ENCODE data around the gene RAB12.
"Not testable (repeated sequence)": the region's sequence is repeated elsewhere in the genome, so short reads cannot be mapped to it uniquely, and the experiment has no call there.

Gene RAB12

DNA sequence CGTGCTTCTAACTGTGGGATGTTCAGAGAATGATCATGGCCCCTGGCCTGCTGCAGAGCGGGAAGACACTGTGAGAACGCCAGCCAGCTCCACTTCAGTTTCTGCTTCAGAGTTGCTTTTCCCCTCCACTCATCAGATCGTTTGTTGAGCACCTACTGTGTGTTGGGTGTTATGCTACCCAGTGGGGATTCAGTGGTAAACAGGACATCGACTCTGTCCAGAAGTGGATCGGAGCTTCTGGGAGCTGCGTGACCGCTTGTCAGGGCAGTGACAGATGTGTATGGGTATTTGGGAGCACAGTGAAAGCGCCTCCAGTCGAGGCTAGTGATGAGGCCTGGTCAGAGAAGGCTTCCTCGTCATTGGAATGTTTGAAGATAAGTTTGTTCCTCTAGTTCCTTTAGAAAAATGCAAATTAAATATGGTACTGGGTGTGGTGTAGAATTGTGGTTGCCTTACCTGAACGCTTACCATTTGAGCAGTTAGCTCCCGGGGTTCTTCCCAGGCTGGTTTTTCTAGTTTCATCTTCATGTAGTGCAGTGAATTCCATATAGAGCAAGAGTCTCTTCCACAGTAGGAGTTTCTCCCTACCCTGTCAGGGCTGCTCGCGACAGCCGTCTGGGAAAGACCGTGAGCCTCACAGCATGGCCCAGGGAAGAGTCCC is 2.8 kb downstream of the RAB12 start:
- no peak for DNase-seq (ENCODE audit: low read depth)

- DNase-seq (ENCODE audit: low read depth), result no peak
Observed at GRCh38 chr18:8614875-8615274, 5.6 kb downstream of the RAB12 start.

GRCh38 chr18:8615397-8616027 is 6.3 kb downstream of the RAB12 start:
- DNase-seq (ENCODE audit: low read depth), result no peak

DNA sequence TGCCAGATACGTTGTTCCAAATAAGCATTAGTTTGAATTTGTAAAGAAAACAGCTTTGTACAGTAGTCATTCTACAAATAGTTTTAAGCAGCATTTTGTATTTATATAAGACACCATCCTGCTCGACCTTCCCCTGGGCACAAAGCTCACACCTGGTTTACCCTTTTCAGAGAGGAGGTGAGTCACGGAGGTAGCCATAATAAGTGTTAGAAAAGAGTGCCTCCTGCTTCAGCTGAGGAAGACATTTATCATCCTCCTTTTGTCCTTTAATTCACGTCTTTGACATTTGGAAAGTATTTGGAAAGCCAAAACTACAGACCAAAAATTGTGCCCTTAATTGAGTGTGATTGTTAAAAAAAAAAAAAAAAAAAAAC is 6.8 kb downstream of the RAB12 start:
- no peak for DNase-seq (ENCODE audit: low read depth)

- no peak for DNase-seq (ENCODE audit: low read depth)
Observed at GRCh38 chr18:8617907-8618306, 8.7 kb downstream of the RAB12 start.

DNA sequence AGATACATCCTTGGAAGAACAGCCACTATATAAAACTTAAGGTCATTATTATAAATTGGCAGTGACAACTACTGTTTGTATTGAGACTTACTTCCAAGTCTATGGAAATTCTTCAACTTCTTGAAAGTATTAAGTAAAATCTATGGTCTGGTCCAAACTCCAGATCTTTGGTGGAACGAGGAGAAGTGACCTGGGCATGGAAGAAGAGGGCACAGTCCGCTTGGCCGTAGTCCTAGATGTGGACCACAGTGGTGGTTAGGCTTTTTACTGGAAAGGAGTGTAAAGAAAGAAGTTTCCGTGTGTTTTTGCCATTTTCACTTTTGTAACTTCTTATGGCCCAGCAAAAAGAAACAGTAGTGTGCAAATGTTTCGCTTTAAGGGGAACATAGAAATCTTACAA is 9.8 kb downstream of the RAB12 start:
- no peak for DNase-seq (ENCODE audit: low read depth)

GRCh38 chr18:8619835-8620577 is 10.8 kb downstream of the RAB12 start:
- no peak for DNase-seq (ENCODE audit: low read depth)

- DNase-seq (ENCODE audit: low read depth), result no peak
Observed at GRCh38 chr18:8620845-8621244, 11.6 kb downstream of the RAB12 start.

DNA sequence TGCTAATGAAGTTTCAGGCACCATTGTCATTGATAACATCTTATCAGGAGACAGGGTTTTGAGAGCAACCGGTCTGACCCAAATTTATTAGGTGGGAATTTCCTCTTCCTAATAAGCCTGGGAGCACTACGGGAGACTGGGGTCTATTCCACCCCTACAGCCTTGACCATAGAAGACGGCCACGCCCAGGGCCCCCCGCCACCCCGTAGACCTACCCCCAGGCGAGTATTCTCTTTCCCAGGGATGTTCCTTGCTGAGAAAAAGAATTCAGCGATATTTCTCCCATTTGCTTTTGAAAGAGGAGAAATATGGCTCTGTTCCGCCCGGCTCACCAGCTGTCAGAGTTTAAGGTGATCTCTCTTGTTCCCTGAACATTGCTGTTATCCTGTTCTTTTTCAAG is 13.4 kb downstream of the RAB12 start:
- DNase-seq (ENCODE audit: low read depth), result not testable (repeated sequence)

DNA sequence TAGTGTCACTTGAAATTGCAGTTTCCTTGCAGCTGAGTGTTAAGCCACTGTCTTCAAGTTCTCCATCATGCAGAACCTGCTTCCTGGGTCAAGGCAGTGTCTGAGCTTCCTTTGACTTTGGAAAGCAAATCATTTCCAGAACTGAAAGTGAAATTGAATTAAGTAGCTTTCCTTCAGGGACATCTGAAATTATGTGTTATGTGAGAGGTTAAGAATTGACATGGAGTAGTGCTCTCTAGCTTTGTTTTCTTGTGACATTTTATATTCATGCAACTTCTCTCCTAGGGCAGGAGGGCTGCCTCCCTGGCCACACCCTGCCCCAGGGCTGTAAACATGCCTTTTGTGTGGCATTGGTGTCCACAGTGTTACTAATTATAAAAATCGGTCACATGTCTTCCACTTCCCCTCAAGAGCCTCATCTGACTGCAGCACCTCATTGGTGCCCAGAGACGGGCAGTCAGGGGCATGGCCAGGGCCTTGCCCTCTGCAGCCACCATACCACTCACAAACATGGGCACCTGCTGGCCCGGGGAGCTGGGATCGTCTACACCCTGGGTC is 14.4 kb downstream of the RAB12 start:
- no peak for DNase-seq (ENCODE audit: low read depth)

- no peak for DNase-seq (ENCODE audit: low read depth)
Observed at GRCh38 chr18:8625461-8626092, 16.3 kb downstream of the RAB12 start.

DNA sequence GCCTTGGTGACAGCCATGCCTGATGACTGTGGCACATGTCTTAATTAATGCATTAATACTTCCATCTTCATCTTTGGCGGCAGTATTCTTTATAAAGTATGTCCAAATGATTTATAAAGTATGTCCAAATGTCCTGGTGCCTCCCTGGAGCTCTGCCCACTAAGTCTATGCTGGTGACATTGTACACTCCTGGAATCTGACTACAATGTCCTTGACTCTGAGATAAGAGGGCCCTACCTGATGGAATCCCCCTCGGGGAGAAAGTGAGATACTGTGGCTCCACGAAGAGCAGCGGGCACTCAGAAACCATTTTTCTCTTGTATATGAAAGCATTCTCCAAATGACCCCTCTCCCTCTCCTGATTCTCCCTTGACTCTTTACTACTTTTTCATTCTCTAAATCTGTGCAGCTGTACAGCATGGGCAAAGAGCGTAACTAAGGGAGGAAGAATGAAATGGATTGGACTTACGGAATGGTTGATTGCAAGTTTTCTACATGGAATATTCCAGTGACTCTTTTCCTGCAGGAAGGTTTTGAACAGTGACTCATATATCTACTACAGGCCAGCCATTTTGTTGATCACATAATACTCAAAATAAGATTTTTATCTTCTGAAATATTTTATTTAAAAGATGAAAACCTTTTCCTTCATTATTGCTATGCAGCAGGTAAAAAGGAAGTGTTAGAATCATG is 17.3 kb downstream of the RAB12 start:
- no peak for DNase-seq (ENCODE audit: low read depth)

GRCh38 chr18:8627107-8627472 is 17.9 kb downstream of the RAB12 start:
- no peak for DNase-seq (ENCODE audit: low read depth)

GRCh38 chr18:8627540-8627939 is 18.3 kb downstream of the RAB12 start:
- no peak for DNase-seq (ENCODE audit: low read depth)

DNA sequence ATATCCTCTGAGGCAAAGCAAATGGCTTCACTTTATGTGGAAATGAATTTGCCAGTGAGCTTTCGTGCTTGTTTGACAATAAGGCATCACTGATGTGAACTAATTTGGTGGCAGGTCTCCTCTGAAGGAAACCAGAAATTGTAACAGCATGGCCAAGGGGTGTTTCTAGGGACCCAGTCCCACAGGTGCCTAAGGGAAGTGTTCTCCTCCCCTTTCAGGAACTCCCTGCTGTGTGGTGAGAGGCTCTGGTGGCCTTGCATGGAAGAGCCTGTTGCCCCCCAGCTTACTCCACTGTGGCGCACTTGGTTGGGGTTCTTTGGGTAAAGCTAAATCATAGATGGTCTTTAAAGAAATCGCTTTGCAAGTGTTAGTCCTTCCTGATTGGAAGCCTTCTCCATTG is 20.4 kb downstream of the RAB12 start:
- no peak for DNase-seq (ENCODE audit: low read depth)

DNA sequence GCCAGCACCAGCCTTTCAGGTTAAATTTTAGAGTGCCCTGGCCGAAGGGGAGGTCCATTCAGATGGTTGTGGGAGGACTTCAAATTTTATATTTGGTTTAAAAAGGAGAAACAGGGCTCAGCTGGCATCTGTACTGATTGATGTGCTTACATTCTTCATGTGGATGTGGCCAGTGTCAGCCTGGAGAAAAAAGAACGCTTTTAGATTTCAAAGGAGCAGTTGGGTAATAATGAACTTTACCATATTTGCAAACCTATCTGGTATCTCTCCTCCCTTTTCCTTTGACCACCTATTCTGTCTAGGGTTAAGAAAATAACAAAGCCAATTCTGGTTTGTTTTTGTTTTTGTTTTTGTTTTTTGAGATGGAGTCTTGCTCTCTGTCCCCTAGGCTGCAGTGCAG is 21.3 kb downstream of the RAB12 start:
- no peak for DNase-seq (ENCODE audit: low read depth)

DNA sequence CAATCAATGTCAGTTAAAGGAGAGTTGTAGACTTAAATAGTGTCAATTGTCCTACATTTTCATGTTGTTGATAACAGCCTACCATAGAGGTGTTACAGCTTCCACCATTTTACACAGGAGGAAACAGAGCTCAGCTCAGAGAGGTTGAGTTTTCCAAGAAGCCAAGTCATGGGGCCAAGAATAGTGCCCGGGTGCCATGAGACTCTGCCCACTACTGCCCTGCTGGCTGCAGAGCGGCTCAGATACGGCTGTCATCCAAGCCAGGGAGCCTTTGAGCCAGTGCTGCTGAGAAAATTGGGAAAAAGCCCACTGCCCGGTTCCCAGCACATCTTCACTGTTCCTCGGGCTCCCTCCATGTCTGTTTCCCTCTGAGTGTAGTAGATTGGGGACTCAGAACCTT is 22.0 kb downstream of the RAB12 start:
- no peak for DNase-seq (ENCODE audit: low read depth)

DNA sequence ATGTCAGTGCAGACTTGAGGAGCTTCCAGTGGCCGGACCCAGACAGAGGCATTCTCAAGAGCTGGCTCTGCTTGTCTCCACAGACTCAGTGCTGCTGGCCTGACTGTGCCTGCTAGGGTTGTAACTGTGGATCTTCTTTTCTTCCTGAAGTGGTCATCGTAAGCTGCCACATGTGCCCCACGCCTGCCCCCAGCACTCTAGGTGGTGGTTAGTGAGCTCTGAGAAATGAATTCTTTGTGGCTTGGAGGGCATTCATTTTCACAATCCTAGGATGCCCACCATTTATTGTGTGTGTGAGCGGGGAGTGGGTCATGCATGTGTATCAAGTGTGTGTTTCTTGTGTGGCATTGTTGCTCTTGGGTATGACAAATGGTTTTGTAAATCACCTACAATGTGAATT is 23.1 kb downstream of the RAB12 start:
- no peak for DNase-seq (ENCODE audit: low read depth)

DNA sequence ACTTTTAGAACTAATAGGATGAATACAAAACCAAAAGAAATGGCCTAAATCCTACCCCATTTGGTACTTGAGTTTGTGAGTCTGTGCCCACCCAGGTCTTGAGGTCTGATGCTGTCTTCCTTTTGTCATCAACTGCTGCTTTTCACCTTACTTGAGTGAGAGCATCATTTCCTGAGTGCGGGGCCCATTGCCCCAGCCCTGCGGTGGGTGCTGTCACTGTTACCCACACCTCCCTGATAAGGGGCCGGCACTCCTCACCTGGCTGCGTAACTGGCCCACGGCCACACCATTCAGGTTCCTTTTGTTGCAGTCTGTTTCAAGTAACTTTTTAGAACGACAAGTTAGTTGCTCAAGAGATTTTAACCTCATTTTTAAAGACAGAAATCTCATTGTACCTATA is 25.3 kb downstream of the RAB12 start:
- DNase-seq (ENCODE audit: low read depth), result no peak

- DNase-seq (ENCODE audit: low read depth), result no peak
Observed at GRCh38 chr18:8635087-8635486, 25.9 kb downstream of the RAB12 start.

GRCh38 chr18:8639762-8640161 is 30.5 kb downstream of the RAB12 start:
- DNase-seq (ENCODE audit: low read depth), result no peak

GRCh38 chr18:8643326-8643878 is 34.2 kb downstream of the RAB12 start:
- no peak for DNase-seq (ENCODE audit: low read depth)
